GM19324 (cell line): ENCODE measurements around the gene GTPBP1.

Experiments used
- ATAC-seq: cut with Tn5 transposase; IDR thresholded peaks from one replicate; pipeline ENCODE4 v1.9.1; 2021; ENCODE audit warnings: mild to moderate bottlenecking, moderate library complexity; ENCODE audit not compliant: unreplicated experiment, low FRiP score

GTPBP1 gene

GRCh38 chr22:38739300-38740055 is 33.7 kb downstream of the GTPBP1 start:
- ATAC-seq = no peak

GRCh38 chr22:38740116-38740723 is 34.5 kb downstream of the GTPBP1 start:
- ATAC-seq = no peak

DNA sequence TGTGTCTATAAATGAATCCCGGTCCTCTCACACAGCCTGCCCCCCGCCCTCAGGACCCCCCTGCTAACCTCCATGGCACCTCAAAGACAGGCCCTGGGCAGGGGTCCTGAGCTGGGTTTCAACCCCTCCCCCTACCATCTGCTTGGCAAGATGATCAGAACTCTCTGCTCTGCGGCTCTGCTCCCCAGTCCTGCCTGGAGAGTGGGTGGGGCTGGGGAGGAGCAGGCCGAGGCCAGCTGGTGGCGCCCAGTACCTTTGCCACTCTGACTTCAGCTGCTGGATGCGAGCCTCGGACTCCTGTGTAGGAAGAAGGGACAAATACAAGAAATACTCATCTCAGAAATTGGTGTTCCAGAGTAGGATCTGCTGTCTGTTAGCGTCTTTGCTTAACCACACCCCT is 35.0 kb downstream of the GTPBP1 start:
- ATAC-seq = no peak

GRCh38 chr22:38741166-38741565 is 35.4 kb downstream of the GTPBP1 start:
- ATAC-seq = no peak

DNA sequence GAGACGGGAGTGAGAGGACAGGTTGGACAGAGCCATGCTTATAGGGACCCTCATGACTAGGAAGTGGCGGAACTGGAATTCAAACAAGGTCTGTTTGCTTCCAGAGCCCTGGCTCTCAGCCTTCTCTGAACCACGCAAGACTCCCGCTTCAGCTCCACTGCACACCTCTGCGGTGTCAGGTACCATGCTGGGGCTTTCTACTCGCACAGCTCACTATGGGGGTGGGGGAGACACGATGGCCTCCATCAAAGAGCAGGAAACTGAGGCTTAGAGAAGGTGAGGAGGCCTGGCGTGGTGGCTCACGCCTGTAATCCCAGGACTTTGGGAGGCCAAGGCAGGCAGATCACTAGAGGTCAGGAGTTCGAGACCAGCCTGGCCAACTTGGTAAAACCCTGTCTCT is 35.8 kb downstream of the GTPBP1 start:
- no peak for ATAC-seq

GRCh38 chr22:38742176-38742942 is 36.6 kb downstream of the GTPBP1 start:
- ATAC-seq = no peak

- no peak for ATAC-seq
Observed at GRCh38 chr22:38744981-38745380, 39.2 kb downstream of the GTPBP1 start.

- no peak for ATAC-seq
Observed at GRCh38 chr22:38745676-38746460, 40.1 kb downstream of the GTPBP1 start.

DNA sequence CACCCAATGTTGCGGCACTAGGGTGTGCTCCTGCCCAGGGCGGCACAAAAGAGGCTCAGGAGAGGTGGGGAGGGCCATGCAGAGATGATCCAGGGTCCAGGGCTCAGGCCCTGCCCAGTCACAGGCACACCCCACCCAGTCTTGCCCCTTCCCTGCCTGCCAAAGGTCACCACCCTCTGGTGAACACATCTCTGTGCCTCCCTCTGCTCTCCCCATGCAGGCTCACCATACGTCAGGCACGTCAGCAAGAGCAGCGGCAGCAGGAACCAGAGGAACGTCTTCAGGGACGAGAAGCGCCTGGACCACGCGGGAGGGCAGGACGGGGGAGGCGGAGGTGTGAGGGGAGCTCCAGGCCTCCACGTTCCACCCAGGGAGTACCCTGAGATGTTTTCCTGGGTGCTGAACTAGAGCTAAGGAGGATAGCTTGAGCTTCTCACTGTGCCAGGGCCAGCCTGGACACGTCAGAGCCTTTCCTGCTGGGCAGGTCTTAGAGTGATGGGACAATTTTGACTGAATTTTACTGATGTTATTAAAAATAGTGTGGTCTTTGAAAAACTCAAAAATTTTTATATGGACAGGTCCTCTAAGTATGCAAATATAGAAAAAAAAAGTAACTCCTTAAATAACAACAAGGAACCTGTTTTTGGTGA is 42.9 kb downstream of the GTPBP1 start:
- ATAC-seq = no peak

DNA sequence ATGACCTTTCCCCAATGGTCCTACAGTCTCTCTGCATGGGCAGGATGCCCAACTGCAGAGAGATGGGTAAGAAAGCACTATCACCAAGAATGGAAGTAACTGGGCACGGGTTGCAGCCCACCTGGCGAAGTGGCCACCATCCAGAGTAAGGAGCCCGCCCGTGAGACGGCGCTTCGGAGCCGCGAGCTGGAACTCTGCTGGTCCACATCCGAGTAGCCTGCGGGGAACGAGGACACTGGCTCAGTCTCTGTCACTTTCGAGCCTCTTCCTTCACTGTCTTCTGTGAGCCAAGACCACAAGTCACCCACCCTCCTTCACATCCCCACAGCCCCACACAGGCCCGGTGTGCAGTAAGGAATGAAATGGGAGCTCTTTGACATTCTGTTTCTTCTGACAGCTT is 44.4 kb downstream of the GTPBP1 start:
- ATAC-seq = no peak

DNA sequence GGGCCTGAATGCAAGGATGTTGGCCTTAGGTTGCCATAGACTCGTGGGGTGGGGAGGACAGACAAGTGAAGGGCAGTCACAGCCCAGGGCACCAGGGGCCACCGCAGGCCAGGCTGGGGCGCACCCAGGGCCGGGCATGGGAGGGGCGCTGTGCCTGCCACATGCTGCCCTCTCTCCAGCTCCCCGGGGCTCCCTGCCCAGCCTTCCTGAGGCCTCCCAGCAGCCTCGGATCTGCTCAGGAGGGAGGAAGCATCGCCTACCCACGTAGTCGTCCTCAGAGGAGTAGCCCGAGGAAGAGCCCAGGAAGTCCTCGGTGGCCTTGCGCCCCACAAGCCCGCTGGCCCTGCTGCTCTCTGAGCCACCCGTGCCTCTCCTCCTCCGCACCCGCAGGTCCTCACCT is 44.9 kb downstream of the GTPBP1 start:
- ATAC-seq = no peak

GRCh38 chr22:38751066-38751421 is 45.3 kb downstream of the GTPBP1 start:
- ATAC-seq = no peak

DNA sequence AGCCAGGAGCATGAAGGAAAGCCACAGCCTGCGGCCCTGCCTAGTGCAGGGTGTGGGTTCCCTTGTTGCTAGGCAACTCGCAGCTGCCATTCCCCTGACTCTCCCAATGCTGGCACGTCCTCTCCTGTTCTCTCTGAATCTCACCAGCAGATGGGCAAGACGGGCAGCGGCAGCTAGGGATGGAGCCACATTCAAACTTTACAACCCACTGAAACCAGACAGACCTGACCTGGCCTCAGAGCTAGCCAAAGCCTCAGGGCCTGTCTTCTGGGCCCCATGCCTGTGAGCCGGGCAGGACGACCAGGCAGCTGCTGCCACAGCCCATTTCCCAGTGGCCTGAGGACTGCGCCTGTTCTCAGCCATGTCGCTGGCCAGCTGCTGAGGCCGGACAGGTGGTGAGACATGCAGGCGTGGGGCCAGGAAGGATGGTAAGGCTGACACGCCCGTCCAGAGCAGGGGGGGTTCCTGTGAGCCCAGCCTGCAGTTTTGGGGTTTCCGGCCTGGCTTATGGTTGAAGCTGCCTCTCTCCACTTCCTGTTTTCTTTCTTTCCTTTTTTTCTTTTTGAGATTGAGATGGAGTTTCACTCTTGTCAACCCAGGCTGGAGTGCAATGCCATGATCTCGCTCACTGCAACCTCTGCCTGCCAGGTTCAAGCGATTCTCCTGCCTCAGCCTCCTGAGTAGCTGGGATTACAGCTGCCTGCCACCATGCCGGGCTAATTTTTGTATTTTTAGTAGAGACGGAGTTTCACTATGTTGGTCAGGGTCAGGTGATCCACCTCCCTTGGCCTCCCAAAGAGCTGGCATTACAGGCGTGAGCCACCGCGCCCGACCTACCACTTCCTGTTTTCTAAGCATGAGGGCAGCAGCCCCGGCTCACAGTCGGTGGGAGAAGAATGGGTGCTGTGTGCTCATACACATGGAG is 45.9 kb downstream of the GTPBP1 start:
- peak; percentile 34 for ATAC-seq

GRCh38 chr22:38753948-38754750 is 48.4 kb downstream of the GTPBP1 start:
- no peak for ATAC-seq

GRCh38 chr22:38754751-38755154 is 49.0 kb downstream of the GTPBP1 start:
- no peak for ATAC-seq

DNA sequence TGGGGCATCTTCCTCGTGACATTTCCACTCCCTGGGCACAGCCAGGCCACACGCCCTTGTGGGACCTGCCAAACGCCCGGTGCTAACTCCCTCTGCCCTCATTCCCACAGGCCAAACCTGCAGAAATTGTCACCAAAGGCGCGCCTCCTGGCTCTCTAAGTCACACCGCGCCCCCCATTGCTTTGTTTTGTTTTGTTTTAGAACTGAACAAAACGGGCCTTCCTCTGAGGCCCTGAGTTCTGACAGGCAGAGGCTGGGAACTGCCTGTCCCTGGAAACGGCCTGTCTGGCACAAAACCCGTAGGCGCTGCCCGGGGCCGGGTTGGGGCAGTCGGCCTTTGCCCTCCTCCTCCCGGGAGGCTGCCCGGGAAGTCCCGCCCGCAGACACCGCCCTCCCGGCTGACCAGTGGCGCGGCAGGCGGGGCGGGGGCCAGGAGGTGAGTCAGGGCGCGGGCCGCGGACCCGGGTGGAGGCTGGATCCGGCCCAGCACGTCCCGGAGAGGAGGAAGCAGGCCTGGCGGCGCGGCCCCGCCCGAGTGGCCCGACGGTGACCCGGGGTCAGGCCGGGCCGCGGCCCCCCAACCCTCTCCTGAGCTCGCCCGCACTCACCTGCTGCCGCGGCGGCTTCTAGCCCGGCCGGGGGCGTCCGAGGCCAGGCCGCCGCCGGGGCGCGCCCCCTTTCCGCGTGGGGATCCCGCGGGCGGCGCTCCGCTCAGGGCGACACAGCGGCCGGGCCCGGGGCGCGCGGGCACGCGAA is 49.6 kb downstream of the GTPBP1 start:
- ATAC-seq = peak; percentile 36

DNA sequence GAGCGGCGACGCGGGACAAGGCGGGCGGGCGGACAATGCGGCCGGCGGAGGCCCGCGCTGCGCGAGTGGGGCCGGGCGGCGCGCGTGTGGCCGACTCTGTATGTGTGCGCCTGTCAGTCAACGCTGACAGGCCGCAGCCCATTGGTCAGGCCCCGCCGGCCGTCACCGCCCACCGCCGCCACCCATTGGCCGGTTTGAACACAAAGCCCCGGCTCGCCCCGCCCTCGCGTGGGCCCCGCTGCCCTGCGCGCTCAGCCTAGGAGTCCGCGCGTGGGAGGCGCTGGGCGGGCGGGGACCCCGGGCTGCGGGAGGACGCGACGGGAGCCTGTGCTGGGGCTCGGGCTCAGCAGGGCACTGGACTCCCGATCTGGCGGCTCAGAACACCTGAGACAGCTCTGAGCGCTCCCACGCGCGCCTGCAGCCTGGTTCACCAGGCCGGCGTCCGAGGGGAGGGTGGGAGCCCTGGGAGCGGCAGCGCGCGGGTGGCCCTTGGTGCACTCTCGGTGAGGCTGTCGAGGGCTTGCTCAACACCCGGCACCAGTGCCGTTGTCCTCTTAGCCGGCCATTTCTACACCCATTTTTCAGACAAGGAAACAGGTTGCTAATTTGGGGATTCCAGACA is 50.3 kb downstream of the GTPBP1 start, which contains the start of gene SUN2:
Gene SUN2 (minus strand): TSS at position 88 of the 622 bp plus-strand sequence. CDS start 3,370 bp downstream, outside the sequence.
- ATAC-seq = peak; percentile 75
